ENCODE results near the gene ASAP2.

Gene ASAP2

DNA sequence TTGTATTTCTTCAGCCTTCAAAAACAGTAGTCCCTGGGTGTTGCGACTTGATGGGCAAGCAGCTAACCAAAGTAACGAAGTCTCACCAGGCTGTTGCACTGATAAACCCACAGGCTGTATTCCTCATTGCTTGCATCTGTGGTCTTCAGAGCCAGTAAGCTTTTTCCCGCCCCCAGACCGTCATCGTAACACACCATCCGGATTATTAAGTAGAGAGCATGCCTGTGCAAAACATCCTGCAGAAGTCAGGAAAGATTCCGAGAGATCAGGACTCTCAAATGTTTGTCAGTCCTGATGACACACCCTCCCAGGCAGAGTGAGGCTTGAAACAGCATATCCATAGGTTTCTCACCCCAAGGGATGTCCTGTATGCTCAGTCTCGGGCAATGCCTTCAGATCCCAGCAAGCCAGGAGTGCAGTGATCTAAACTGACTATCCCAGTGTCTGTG lies 200.8 kb downstream of the ASAP2 start:
- H3K4me3 ChIP-seq (ENCODE audit: low read depth, low read length): no peak overlapping the region
- TF ChIP-seq, protein P1, sequence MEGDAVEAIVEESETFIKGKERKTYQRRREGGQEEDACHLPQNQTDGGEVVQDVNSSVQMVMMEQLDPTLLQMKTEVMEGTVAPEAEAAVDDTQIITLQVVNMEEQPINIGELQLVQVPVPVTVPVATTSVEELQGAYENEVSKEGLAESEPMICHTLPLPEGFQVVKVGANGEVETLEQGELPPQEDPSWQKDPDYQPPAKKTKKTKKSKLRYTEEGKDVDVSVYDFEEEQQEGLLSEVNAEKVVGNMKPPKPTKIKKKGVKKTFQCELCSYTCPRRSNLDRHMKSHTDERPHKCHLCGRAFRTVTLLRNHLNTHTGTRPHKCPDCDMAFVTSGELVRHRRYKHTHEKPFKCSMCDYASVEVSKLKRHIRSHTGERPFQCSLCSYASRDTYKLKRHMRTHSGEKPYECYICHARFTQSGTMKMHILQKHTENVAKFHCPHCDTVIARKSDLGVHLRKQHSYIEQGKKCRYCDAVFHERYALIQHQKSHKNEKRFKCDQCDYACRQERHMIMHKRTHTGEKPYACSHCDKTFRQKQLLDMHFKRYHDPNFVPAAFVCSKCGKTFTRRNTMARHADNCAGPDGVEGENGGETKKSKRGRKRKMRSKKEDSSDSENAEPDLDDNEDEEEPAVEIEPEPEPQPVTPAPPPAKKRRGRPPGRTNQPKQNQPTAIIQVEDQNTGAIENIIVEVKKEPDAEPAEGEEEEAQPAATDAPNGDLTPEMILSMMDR (IDR thresholded peaks at IDR 0.05; ENCODE audit: insufficient read depth, low read depth, low read length, missing control alignments): no peak
- no peak for DNase-seq (ENCODE audit: low read depth)

DNA sequence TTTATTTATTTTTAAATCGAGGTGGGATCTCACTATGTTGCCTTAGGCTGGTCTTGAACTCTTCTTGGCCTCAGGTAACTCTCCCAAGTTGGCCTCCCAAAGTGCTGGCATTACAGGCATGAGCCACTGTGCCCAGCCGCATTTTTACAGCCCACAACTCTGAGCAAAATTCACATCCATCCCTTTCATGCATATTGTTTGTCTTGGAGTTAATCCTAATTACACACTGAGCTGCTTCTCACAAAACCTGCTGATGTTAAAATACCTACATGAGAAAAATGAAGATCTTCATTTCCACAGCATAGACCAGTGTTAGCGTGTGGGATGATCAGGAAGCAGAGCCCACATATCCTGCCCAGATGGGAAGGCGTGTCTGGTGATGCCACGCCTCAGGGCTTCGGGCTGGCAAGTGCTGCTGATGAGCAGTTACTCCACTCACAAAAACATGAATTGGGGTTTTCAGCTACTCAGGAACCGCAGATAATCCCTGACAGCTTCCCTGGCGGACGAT lies 202.1 kb downstream of the ASAP2 start:
- TF ChIP-seq, protein P1 (IDR thresholded peaks at IDR 0.05; ENCODE audit: insufficient read depth, low read depth, low read length, missing control alignments): no peak
- no peak overlapping the region for H3K4me3 ChIP-seq (ENCODE audit: low read depth, low read length)
- DNase-seq (ENCODE audit: low read depth): no peak

DNA sequence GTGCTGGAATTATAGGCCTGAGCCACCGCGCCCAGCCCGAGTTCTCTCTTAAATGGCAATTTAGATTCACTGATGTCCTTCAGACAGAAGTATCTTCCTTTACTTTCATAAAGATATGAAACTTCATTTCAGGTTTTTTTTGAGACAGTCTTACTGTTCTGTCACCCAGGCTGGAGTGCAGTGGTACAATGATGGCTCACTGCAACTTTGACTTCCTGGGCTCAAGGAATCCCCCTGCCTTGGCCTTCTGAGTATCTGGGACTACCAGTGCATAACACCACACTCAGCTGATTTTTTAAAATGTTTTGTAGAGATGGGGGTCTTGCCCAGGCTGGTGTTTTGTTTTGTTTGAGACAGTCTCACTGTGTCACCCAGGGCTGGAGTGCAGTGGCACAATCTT lies 203.5 kb downstream of the ASAP2 start:
- H3K4me3 ChIP-seq (ENCODE audit: low read depth, low read length): no peak overlapping the region
- TF ChIP-seq, protein P1 (IDR thresholded peaks at IDR 0.05; ENCODE audit: insufficient read depth, low read depth, low read length, missing control alignments): no peak
- peak; percentile 57 for DNase-seq (ENCODE audit: low read depth)

DNA sequence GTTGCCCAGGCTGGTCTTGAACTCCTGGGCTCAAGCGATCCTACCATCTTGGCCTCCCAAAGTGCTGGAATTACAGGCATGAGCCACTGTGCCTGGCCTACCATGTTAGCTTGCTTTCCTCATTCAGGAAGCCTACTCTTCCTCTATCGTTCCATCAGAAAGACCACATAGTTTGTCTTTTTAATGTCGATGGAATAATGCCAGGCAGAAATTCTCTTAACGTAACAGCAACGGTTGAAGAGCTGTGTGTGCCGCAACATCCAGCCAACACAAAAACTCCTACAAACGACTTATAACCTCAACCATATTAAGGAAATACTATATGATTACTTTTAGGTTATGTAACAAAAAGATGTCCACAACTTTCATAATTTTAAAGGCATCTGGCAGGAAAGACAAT lies 206.2 kb downstream of the ASAP2 start:
- H3K4me3 ChIP-seq (ENCODE audit: low read depth, low read length): no peak overlapping the region
- TF ChIP-seq, protein P1 (IDR thresholded peaks at IDR 0.05; ENCODE audit: insufficient read depth, low read depth, low read length, missing control alignments): no peak
- DNase-seq (ENCODE audit: low read depth): no peak

DNA sequence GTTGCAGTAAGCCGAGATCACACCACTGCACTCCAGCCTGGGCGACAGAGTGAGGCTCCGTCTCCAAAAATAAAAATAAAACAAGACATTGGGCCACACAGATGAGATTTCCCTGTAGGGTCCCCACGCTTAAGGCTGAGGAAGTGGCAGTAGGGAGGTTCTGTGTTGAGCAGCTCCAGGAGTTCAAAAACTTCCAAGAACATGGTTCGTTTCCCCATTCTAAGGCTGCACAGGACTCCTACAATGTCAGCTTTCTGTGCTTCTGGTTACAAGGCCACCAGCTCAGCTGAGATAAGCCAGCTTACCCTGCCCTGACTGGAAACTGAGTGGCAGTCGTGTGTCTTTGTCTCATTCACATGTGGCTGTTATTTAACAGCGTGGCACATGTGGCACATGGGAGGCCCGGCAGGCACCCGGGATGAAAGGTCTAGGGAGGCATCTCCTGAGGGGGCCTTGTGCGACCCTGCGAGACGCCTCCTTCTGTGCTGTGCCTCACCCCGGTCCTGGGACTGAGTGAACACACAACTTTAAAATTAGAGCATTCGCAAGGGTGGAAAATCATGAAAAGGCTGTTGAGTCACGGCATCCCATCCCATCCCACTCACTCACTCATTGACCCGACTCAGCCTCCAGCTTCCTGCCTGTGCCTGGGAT lies 209.0 kb downstream of the ASAP2 start:
- H3K4me3 ChIP-seq (ENCODE audit: low read depth, low read length): no peak overlapping the region
- TF ChIP-seq, protein P1 (IDR thresholded peaks at IDR 0.05; ENCODE audit: insufficient read depth, low read depth, low read length, missing control alignments): no peak
- no peak for DNase-seq (ENCODE audit: low read depth)

DNA sequence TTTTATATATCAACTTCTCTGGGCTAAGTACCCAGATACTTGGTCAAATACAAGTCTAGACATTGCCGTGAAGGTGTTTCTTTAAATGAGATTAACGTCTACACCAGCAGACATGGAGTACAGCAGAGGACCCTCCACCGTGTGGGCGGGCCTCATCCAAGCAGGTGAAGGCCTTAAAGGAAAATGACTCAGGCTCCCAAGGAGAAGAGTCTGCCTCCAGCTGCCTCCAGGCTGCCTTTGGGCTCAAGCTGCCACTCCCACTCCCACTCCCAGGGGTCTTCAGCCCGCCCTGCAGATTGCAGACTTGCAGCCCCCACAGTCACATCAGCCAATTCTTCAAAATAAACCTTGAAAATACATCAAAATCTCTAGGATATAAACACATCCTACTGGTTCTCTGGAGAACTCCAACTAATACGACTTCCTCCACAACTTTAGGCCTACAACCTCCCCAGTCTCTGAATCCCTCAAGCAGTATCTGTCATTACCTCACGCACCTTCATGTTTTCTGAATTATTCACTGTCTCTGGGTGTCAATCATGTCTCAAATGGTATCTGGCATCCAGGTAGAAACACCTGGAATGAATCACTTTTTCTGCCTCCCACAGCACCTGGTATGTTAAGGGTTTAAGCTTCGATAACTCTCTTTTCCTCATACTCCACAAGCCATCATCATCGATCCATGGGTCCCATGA lies 209.8 kb downstream of the ASAP2 start:
- no peak overlapping the region for H3K4me3 ChIP-seq (ENCODE audit: low read depth, low read length)
- DNase-seq (ENCODE audit: low read depth): no peak
- TF ChIP-seq, protein P1 (IDR thresholded peaks at IDR 0.05; ENCODE audit: insufficient read depth, low read depth, low read length, missing control alignments): no peak
